ENCODE measurements around the gene NFATC1. TPM values are rescaled to one million over a fixed set of nuclear protein-coding genes. Genes with fewer than 3 reads are reported as not detected.

The NFATC1 gene
- polyA plus RNA-seq, 1 of the 3 experiments (the other 2 are of a cell fraction): 0.02 TPM

GRCh38 chr18:79542876-79543750, 147.4 kb downstream of the NFATC1 start:
- WGBS (ENCODE audit: low lambda C conversion rate): 5% methylated on average over 10 of the region's 15 CpGs
- TF ChIP-seq GATA2 (CRISPR knock-in tag; IDR thresholded peaks at IDR 0.05) (no peak), ELF1 (IDR thresholded peaks at IDR 0.05) (no peak), FOXJ3 (CRISPR knock-in tag; IDR thresholded peaks at IDR 0.05) (no peak), TEAD4 (IDR thresholded peaks at IDR 0.05; ENCODE audit: borderline replicate concordance, insufficient read depth) (no peak), RXRA (IDR thresholded peaks at IDR 0.05; ENCODE audit: borderline replicate concordance, low read depth) (no peak), EZH2phosphoT487 (IDR thresholded peaks at IDR 0.05; ENCODE audit: borderline replicate concordance, low read depth) (no peak), RFX5 (IDR thresholded peaks at IDR 0.05; ENCODE audit: low read length) (no peak), MXI1 (IDR thresholded peaks at IDR 0.05; ENCODE audit: low read depth, low read length) (no peak), MAX (IDR thresholded peaks at IDR 0.05; ENCODE audit: low read depth) (no peak), TCF12 (IDR thresholded peaks at IDR 0.05) (no peak), ZBTB33 (IDR thresholded peaks at IDR 0.05; ENCODE audit: borderline replicate concordance, low read depth) (no peak), YY1 (IDR thresholded peaks at IDR 0.05; ENCODE audit: low read depth) (no peak)
- POLR2A ChIA-PET: no interaction called here
- CTCF ChIA-PET: no interaction called here
- Histone ChIP-seq H2AFZ (ENCODE audit: low read depth) (no peak overlapping the region), H3K9me2 (no peaks in the 10 kb centered on the region), H4K20me1 (ENCODE audit: insufficient read depth) (no peaks in the 10 kb centered on the region), H3K79me2 (ENCODE audit: insufficient read depth) (no peaks in the 10 kb centered on the region), H3K27me3 (ENCODE audit: insufficient read depth) (peaks cover 51% of the 10 kb centered on the region), H3F3A (replicated peaks; ENCODE audit: insufficient read depth) (no peaks in the 10 kb centered on the region), H3K27ac (ENCODE audit: low read depth in 2 of 2, low read length in 1 of 2) (no peak overlapping the region), H3K4me3 (ENCODE audit: low read depth in 2 of 2, low read length in 1 of 2) (no peak overlapping the region), H3K9ac (no peak overlapping the region), H3K9me3 (no peaks in the 10 kb centered on the region), H3K36me3 (replicated peaks in 1 of 2; ENCODE audit: control insufficient read depth in 1 of 2, insufficient read depth in 2 of 2, low read length in 1 of 2) (no peaks in the 10 kb centered on the region), H3K4me2 (no peak overlapping the region), H3K4me1 (ENCODE audit: control insufficient read depth in 1 of 2, insufficient read depth in 2 of 2, low read depth in 1 of 2, low read length in 1 of 2) (no peaks in the 10 kb centered on the region)
- DNase-seq: no peak

GRCh38 chr18:79543861-79544385, 148.2 kb downstream of the NFATC1 start:
- Histone ChIP-seq H3K27me3 (ENCODE audit: insufficient read depth) (peaks cover 54% of the 10 kb centered on the region), H3K27ac (ENCODE audit: low read depth in 2 of 2, low read length in 1 of 2) (no peak overlapping the region), H3K9me3 (no peaks in the 10 kb centered on the region), H3K4me3 (ENCODE audit: low read depth in 2 of 2, low read length in 1 of 2) (no peak overlapping the region), H3K79me2 (ENCODE audit: insufficient read depth) (no peaks in the 10 kb centered on the region), H3K4me2 (no peak overlapping the region), H4K20me1 (ENCODE audit: insufficient read depth) (no peaks in the 10 kb centered on the region), H3K36me3 (replicated peaks in 1 of 2; ENCODE audit: control insufficient read depth in 1 of 2, insufficient read depth in 2 of 2, low read length in 1 of 2) (no peaks in the 10 kb centered on the region), H3F3A (replicated peaks; ENCODE audit: insufficient read depth) (no peaks in the 10 kb centered on the region), H3K9ac (no peak overlapping the region), H3K9me2 (no peaks in the 10 kb centered on the region), H2AFZ (ENCODE audit: low read depth) (no peak overlapping the region), H3K4me1 (ENCODE audit: control insufficient read depth in 1 of 2, insufficient read depth in 2 of 2, low read depth in 1 of 2, low read length in 1 of 2) (no peaks in the 10 kb centered on the region)
- POLR2A ChIA-PET: no interaction called here
- TF ChIP-seq USF1 (IDR thresholded peaks at IDR 0.05; ENCODE audit: borderline replicate concordance, low read depth) (no peak), FOSL2 (IDR thresholded peaks at IDR 0.05; ENCODE audit: borderline replicate concordance, low read depth) (no peak), ZBTB33 (IDR thresholded peaks at IDR 0.05; ENCODE audit: borderline replicate concordance, low read depth) (no peak), TEAD4 (IDR thresholded peaks at IDR 0.05; ENCODE audit: borderline replicate concordance, insufficient read depth) (no peak)
- CTCF ChIA-PET: no interaction called here
- 9% methylated on average over 6 of the region's 21 CpGs for WGBS (ENCODE audit: low lambda C conversion rate)
- DNase-seq: no peak
